A549 (cell line): ENCODE data around the gene SIK3. TPM values are rescaled to one million over a fixed set of nuclear protein-coding genes. Genes with fewer than 3 reads are reported as not detected.

ENCODE experiments used
- ATAC-seq, 2 experiments: fragments of 200-7000 bp in 1 of 2; fragments of >200 bp in 1 of 2; cut with Nextera tagmentation in 1 of 2; cut with Tn5 transposase in 1 of 2; 3 replicates each; pipeline versions ENCODE4 v1.8.0 to v1.9.1; 2018 to 2020; ENCODE audit warnings: mild to moderate bottlenecking in 1 of 2, moderate library complexity in 1 of 2
- CTCF ChIA-PET: fragments of 300-600 bp; sonication (Branson Sonifier 250); formaldehyde crosslinking; extraction: SDS; loops from one replicate; lab custom pipeline; 2021; ENCODE audit warnings: antibody characterized with exemption, inconsistent platforms; lab: Yijun Ruan, JAX
- POLR2A ChIA-PET: fragments of 350-600 bp; formaldehyde crosslinking; extraction: SDS; loops from one replicate; lab custom pipeline; 2021; ENCODE audit warnings: antibody characterized with exemption, inconsistent platforms; lab: Yijun Ruan, JAX
- DNase-seq, 2 experiments: peaks; one replicate each; pipeline versions ENCODE4 v3.0.0 to v3.0.0-alpha.2; 2011 to 2016; ENCODE audit warnings: low read depth in 1 of 2, low spot score in 1 of 2
- FAIRE-seq: peaks from 2 replicates; lab custom pipeline; 2011; peaks lifted over from hg19 to GRCh38; lab: Jason Lieb, UNC
- H3K27ac ChIP-seq, 2 experiments: fragments of >200 bp; sonication (Bioruptor Twin); formaldehyde crosslinking; 3 replicates each; pipeline ENCODE4 v1.5.1; 2016 to 2017
- H3K4me1 ChIP-seq: fragments of >200 bp; sonication (Bioruptor Twin); formaldehyde crosslinking; 3 replicates; pipeline ENCODE4 v1.6.1; 2016
- H3K4me2 ChIP-seq: fragments of >200 bp; sonication (Bioruptor Twin); formaldehyde crosslinking; 3 replicates; pipeline ENCODE4 v1.6.1; 2016
- H3K4me3 ChIP-seq: fragments of >200 bp; sonication (Bioruptor Twin); formaldehyde crosslinking; 3 replicates; pipeline ENCODE4 v1.5.1; 2016
- H3K9me3 ChIP-seq: fragments of >200 bp; sonication (Bioruptor Twin); formaldehyde crosslinking; 3 replicates; pipeline ENCODE4 v1.6.1; 2016
- BHLHE40 ChIP-seq: IDR thresholded peaks from 2 replicates; pipeline ENCODE4 v1.6.1; 2012; ENCODE audit warnings: low read depth, low read length, inconsistent platforms
- CBX8 ChIP-seq: fragments of 200-600 bp; sonication (generic); IDR thresholded peaks from 2 replicates; pipeline ENCODE4 v1.6.1; 2016
- CEBPB ChIP-seq, 2 experiments: fragments of >200 bp in 1 of 2; sonication (Bioruptor Twin) in 1 of 2; formaldehyde crosslinking in 1 of 2; IDR thresholded peaks; 2 replicates each; pipeline ENCODE4 v1.6.1; 2012 to 2016
- CHD2 ChIP-seq: fragments of 150-350 bp; IDR thresholded peaks from 2 replicates; pipeline ENCODE4 v1.6.1; 2014; ENCODE audit warnings: low read length; ENCODE audit not compliant: partially characterized antibody
- CTCF ChIP-seq: fragments of >200 bp; sonication (Bioruptor Twin); formaldehyde crosslinking; IDR thresholded peaks from 3 replicates; pipeline ENCODE4 v1.5.1; 2016
- EHF ChIP-seq: fragments of 250-450 bp; sonication (Bioruptor Pico); IDR thresholded peaks from 2 replicates; pipeline ENCODE4 v1.5.0; 2020; ENCODE audit warnings: mild to moderate bottlenecking
- FOSB ChIP-seq: fragments of 250-450 bp; sonication (Bioruptor Pico); IDR thresholded peaks from 2 replicates; pipeline ENCODE4 v1.5.0; 2020; ENCODE audit warnings: mild to moderate bottlenecking, moderate library complexity
- FOSL2 ChIP-seq, 2 experiments: fragments of 450-650 bp in 1 of 2; fragments of >200 bp in 1 of 2; sonication (Bioruptor Twin) in 1 of 2; formaldehyde crosslinking; IDR thresholded peaks; 2 replicates each; pipeline versions ENCODE4 v1.5.0 to v1.6.1; 2016 to 2020; ENCODE audit warnings: mild to moderate bottlenecking in 1 of 2, moderate library complexity in 1 of 2
- GATA3 ChIP-seq: IDR thresholded peaks from 2 replicates; pipeline ENCODE4 v1.6.1; 2012; ENCODE audit warnings: borderline replicate concordance
- HDAC2 ChIP-seq: fragments of 200-600 bp; sonication (generic); IDR thresholded peaks from 2 replicates; pipeline ENCODE4 v1.6.1; 2016
- HMGXB4 ChIP-seq: fragments of 250-450 bp; sonication (Bioruptor Pico); IDR thresholded peaks from 2 replicates; pipeline ENCODE4 v1.5.0; 2021; ENCODE audit warnings: mild to moderate bottlenecking, moderate library complexity, borderline replicate concordance
- JUNB ChIP-seq: fragments of >200 bp; sonication (Bioruptor Twin); formaldehyde crosslinking; IDR thresholded peaks from 2 replicates; pipeline ENCODE4 v1.6.1; 2016
- MAFK ChIP-seq: fragments of 450-650 bp; IDR thresholded peaks from 2 replicates; pipeline ENCODE4 v1.6.1; 2014; ENCODE audit not compliant: partially characterized antibody
- MAZ ChIP-seq: fragments of 150-350 bp; IDR thresholded peaks from 2 replicates; pipeline ENCODE4 v1.6.1; 2014; ENCODE audit warnings: antibody characterized with exemption, low read depth, low read length, borderline replicate concordance
- NPAS2 ChIP-seq: fragments of 250-450 bp; sonication (Bioruptor Pico); IDR thresholded peaks from 2 replicates; pipeline ENCODE4 v1.8.0; 2022; ENCODE audit warnings: mild to moderate bottlenecking, moderate library complexity, borderline replicate concordance
- POLR2A ChIP-seq: IDR thresholded peaks from 2 replicates; pipeline ENCODE4 v1.6.1; 2012; ENCODE audit warnings: mild to moderate bottlenecking, low read length
- POLR2AphosphoS2 ChIP-seq: conservative IDR thresholded peaks from 2 replicates; pipeline ENCODE4 v1.6.1; 2012; ENCODE audit warnings: low read length, improper control_type of control experiment, inconsistent platforms
- RAD21 ChIP-seq, 2 experiments: fragments of >200 bp in 1 of 2; sonication (Bioruptor Twin) in 1 of 2; formaldehyde crosslinking in 1 of 2; IDR thresholded peaks in 1 of 2; conservative IDR thresholded peaks in 1 of 2; 2 replicates in 1 of 2; 3 replicates in 1 of 2; pipeline ENCODE4 v1.6.1; 2012 to 2018; ENCODE audit warnings: inconsistent platforms in 1 of 2
- RFX5 ChIP-seq: fragments of 450-650 bp; IDR thresholded peaks from 2 replicates; pipeline ENCODE4 v1.7.1; 2014; ENCODE audit warnings: antibody characterized with exemption, mild to moderate bottlenecking, moderate library complexity
- RNF2 ChIP-seq: fragments of 200-600 bp; sonication (generic); IDR thresholded peaks from 2 replicates; pipeline ENCODE4 v1.6.1; 2016; ENCODE audit warnings: low read depth, mild to moderate bottlenecking, antibody characterized with exemption, moderate library complexity, borderline replicate concordance
- SREBF2 ChIP-seq: fragments of 450-650 bp; IDR thresholded peaks from 2 replicates; pipeline ENCODE4 v1.6.1; 2014; ENCODE audit warnings: mild to moderate bottlenecking, moderate library complexity
- TFCP2L1 ChIP-seq: fragments of 250-450 bp; sonication (Bioruptor Pico); IDR thresholded peaks from 2 replicates; pipeline ENCODE4 v1.5.0; 2021; ENCODE audit warnings: mild to moderate bottlenecking
- TP53 ChIP-seq: fragments of 250-450 bp; sonication (Bioruptor Pico); IDR thresholded peaks from 2 replicates; pipeline ENCODE4 v1.5.0; 2021; ENCODE audit warnings: mild to moderate bottlenecking, moderate library complexity
- ZFP36 ChIP-seq: fragments of 450-650 bp; IDR thresholded peaks from 2 replicates; pipeline ENCODE4 v1.6.1; 2014; ENCODE audit warnings: borderline replicate concordance; ENCODE audit not compliant: partially characterized antibody
- ZSCAN20 ChIP-seq: fragments of 250-450 bp; sonication (Bioruptor Pico); IDR thresholded peaks from 2 replicates; pipeline ENCODE4 v1.8.0; 2022; ENCODE audit warnings: mild to moderate bottlenecking, moderate library complexity
- WGBS: methylation state at CpG from one replicate; pipeline ENCODE4 v1.1.6; 2017; ENCODE audit errors: missing lambda C conversion rate; 5-methylcytosine and 5-hydroxymethylcytosine counted together
- polyA plus RNA-seq, 4 experiments: library from polyadenylated mRNA; depleted of rRNA in 3 of 4; stranded (reverse); fragments of >200 nt; fragmentation: RNase III in 1 of 4; extraction: RNeasy Plus Mini Kit Qiagen cat#74134 plus additional on column Dnase treatment in 1 of 4; gene quantifications; 2 replicates in 3 of 4; 3 replicates in 1 of 4; pipeline ENCODE4 v1.2.3, GENCODE V29; 2011 to 2017
- TF ChIP-seq, protein P1 (sequence below): fragments of 250-450 bp; sonication (Bioruptor Pico); IDR thresholded peaks from 2 replicates; pipeline ENCODE4 v1.5.0; 2020; ENCODE audit warnings: low read depth, mild to moderate bottlenecking, moderate library complexity

Gene SIK3
- polyA plus RNA-seq, 2 of the 4 experiments (the other 2 are of a cell fraction) = 8.2 to 9.0 TPM

- TF ChIP-seq CTCF (no peak), SREBF2 (no peak), POLR2AphosphoS2 (no peak)
Measured at GRCh38 chr11:116973270-116973669, 125.0 kb downstream of the SIK3 start (continued).

DNA sequence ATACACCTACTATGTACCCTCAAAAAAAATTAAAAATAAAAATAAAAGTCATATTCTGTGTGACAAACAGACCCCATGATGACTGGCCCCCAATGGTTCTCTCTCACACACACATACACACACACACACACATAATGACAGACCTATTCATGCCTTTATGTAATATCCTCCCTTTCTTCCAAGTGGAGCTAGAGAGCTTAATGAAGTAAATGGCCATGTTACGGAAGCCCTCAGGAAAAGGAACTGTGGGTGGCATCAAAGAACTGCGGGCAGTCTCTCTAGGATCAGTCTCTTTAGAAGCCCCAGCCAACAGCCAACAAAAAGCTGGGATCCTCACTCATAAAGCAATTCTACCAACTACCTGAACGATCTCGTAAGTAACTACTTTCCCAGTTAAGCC is 125.5 kb downstream of the SIK3 start:
- DNase-seq (peak in 1 of 2 experiments; percentile 19), ATAC-seq (peak in 1 of 2 experiments; percentile 29; a peak in 1 of 6 replicates), FAIRE-seq (no peak)
- no peak overlapping the region for H3K4me2 ChIP-seq
- no peak overlapping the region for H3K4me3 ChIP-seq
- WGBS = 92% methylated on average over 4 of the region's 4 CpGs
- CTCF ChIA-PET = interaction anchor here (0.6 to 1.7 kb wide), 6 partner anchors 10 to 193 kb away, joined by 3 to 6 read pairs (median 4); no protein-coding TSS in a partner anchor
- POLR2A ChIA-PET = interaction anchor here (0.5 to 0.6 kb wide), 2 partner anchors 10 to 181 kb away, joined by 3 read pairs; partner anchors contain the start of gene APOA5
- H3K9me3 ChIP-seq = no peaks in the 10 kb centered on the region
- TF ChIP-seq EHF (CRISPR knock-in tag) (no peak), CBX8 (no peak)
- TF ChIP-seq, all 56 proteins: peak for 0
- Histone ChIP-seq H3K4me1 (peaks cover 20% of the 10 kb centered on the region; the same call in 2 of the 3 replicates), H3K27ac (no peak overlapping the region)

DNA sequence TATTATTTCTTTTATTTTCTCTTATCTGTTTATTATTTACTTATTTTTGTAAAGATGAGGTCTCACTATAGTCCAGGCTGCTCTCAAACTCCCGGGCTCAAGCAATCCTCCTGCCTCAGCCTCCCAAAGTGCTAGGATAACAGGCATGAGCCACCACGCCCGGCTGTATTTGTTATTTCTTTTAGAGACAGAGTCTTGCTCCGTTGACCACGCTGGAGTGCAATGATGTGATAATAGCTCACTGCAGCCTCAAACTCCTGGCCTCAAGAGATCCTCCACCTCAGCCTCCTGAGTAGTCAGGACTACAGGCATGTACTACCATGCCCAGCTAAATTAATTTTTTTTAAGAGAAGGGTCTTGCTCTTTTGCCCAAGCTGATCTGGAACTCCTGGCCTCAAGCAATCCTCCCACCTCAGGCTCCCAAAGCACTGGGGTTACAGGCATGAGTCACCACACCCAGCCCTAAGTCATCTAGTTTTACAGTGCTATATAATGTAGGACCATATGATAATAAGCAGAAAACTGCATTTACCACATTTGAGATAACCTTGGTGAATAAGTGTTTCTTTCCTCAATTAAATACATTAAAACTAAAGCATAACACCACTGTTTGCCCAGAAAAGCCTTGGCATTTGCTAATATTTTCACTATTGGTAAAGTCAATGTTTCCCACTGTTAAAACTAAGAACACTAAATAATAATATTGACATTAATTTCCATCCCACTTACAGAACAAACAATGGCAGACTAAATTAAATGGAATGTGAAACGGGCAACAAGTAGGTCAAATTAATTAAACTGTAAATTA is 127.5 kb downstream of the SIK3 start:
- WGBS = 76% methylated on average over 6 of the region's 6 CpGs
- H3K4me2 ChIP-seq = no peak overlapping the region
- no peaks in the 10 kb centered on the region for H3K9me3 ChIP-seq
- no peak overlapping the region for H3K27ac ChIP-seq
- TF ChIP-seq RAD21 (conservative IDR thresholded peaks at IDR 0.05 in 1 of 2, IDR thresholded peaks at IDR 0.05 in 1 of 2) (no peak), HMGXB4 (no peak), TP53 (no peak), CEBPB (IDR thresholded peaks at IDR 0.05) (no peak), MAFK (no peak), ZSCAN20 (CRISPR knock-in tag) (no peak), HDAC2 (no peak), JUNB (no peak), CHD2 (no peak), ZFP36 (no peak), RFX5 (no peak)
- TF ChIP-seq, all 56 proteins: peak for 0
- ChIA-PET CTCF (no interaction called here), POLR2A (no interaction called here)
- DNase-seq (no peak), ATAC-seq (peak in 1 of 2 experiments; percentile 31; a peak in 1 of 6 replicates), FAIRE-seq (no peak)
- Histone ChIP-seq H3K4me1 (peaks cover 26% of the 10 kb centered on the region; the same call in 2 of the 3 replicates), H3K4me3 (no peak overlapping the region)

GRCh38 chr11:116969694-116970093 is 128.5 kb downstream of the SIK3 start:
- ChIA-PET CTCF (no interaction called here), POLR2A (no interaction called here)
- 95% methylated on average over 2 of the region's 2 CpGs for WGBS
- Histone ChIP-seq H3K4me2 (no peak overlapping the region), H3K9me3 (no peaks in the 10 kb centered on the region), H3K4me3 (no peak overlapping the region), H3K27ac (no peak overlapping the region), H3K4me1 (peaks cover 26% of the 10 kb centered on the region; the same call in 2 of the 3 replicates)
- TF ChIP-seq TFCP2L1 (CRISPR knock-in tag) (no peak), FOSL2 (IDR thresholded peaks at IDR 0.05) (no peak), FOSL2 (CRISPR knock-in tag; IDR thresholded peaks at IDR 0.05) (no peak), BHLHE40 (no peak), POLR2AphosphoS2 (no peak), GATA3 (no peak), FOSB (CRISPR knock-in tag) (no peak), POLR2A (no peak), EHF (CRISPR knock-in tag) (no peak), NPAS2 (CRISPR knock-in tag) (no peak), RNF2 (no peak), MAZ (no peak)
- TF ChIP-seq, protein P1, sequence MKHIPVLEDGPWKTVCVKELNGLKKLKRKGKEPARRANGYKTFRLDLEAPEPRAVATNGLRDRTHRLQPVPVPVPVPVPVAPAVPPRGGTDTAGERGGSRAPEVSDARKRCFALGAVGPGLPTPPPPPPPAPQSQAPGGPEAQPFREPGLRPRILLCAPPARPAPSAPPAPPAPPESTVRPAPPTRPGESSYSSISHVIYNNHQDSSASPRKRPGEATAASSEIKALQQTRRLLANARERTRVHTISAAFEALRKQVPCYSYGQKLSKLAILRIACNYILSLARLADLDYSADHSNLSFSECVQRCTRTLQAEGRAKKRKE (CRISPR knock-in tag) = no peak
- no peak for FAIRE-seq
- no peak for DNase-seq
- peak in 1 of 2 experiments; percentile 25; a peak in 1 of 6 replicates for ATAC-seq
